Measurements from ENCODE around the gene LINGO3. TPM values are rescaled to one million over a fixed set of nuclear protein-coding genes. Genes with fewer than 3 reads are reported as not detected.

The LINGO3 gene
- total RNA-seq, 1 donor from 2014 or later = not detected

DNA sequence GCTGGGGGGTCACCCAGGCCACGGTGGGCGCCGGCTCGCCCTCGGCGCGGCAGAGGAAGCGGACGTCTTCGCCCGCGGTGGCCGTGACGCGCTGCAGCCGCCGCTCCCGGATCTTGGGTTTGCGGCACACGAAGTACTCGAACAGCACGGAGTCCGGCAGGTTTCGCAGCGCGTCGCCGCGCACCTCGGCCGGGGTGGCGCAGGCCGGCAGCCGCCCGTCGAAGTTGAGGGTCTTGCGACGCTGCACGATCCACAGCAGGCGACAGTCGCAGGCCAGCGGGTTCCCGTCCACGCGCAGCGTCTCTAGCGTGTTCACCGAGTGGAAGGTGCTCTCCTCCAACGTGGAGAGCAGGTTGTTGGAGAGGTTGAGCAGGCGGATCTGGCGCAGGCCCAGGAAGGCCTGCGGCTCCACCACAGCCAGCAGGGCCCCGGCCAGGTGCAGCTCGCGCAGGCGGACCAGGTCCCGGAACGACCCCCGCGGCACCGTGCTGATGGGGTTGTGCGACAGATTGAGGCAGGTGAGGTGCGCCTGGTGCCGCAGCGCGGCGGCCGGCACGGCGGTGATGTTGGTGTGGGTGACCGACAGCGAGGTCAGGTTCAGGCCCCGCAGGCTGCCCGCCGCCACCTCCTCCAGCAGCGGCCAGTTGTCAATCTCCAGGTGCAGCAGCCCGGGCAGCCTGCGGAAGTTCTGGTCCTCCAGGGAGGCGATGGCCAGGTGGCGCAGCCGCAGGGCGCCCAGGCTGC, 17.3 kb downstream of the LINGO3 start:
- no peaks in the 10 kb centered on the region for H3K36me3 ChIP-seq
- intact Hi-C loops (cut with DNase I) = no loop called here
- H3K27me3 ChIP-seq = peaks cover 8% of the 10 kb centered on the region
- H3K27ac ChIP-seq = no peak overlapping the region
- H3K9me3 ChIP-seq = no peaks in the 10 kb centered on the region
- H3K4me3 ChIP-seq = peak overlapping the region; percentile 25 to 27
- H3K4me1 ChIP-seq = peaks cover 39% of the 10 kb centered on the region
- TF ChIP-seq POLR2A (IDR thresholded peaks at IDR 0.05) (no peak), POLR2AphosphoS5 (IDR thresholded peaks at IDR 0.05; ENCODE audit: insufficient read depth in 1 of 2, low read depth in 1 of 2) (no peak)
- TF ChIP-seq, protein P1, sequence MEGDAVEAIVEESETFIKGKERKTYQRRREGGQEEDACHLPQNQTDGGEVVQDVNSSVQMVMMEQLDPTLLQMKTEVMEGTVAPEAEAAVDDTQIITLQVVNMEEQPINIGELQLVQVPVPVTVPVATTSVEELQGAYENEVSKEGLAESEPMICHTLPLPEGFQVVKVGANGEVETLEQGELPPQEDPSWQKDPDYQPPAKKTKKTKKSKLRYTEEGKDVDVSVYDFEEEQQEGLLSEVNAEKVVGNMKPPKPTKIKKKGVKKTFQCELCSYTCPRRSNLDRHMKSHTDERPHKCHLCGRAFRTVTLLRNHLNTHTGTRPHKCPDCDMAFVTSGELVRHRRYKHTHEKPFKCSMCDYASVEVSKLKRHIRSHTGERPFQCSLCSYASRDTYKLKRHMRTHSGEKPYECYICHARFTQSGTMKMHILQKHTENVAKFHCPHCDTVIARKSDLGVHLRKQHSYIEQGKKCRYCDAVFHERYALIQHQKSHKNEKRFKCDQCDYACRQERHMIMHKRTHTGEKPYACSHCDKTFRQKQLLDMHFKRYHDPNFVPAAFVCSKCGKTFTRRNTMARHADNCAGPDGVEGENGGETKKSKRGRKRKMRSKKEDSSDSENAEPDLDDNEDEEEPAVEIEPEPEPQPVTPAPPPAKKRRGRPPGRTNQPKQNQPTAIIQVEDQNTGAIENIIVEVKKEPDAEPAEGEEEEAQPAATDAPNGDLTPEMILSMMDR (IDR thresholded peaks at IDR 0.05) = no peak
- no peak for DNase-seq (ENCODE audit: extremely low spot score in 2 of 2)

DNA sequence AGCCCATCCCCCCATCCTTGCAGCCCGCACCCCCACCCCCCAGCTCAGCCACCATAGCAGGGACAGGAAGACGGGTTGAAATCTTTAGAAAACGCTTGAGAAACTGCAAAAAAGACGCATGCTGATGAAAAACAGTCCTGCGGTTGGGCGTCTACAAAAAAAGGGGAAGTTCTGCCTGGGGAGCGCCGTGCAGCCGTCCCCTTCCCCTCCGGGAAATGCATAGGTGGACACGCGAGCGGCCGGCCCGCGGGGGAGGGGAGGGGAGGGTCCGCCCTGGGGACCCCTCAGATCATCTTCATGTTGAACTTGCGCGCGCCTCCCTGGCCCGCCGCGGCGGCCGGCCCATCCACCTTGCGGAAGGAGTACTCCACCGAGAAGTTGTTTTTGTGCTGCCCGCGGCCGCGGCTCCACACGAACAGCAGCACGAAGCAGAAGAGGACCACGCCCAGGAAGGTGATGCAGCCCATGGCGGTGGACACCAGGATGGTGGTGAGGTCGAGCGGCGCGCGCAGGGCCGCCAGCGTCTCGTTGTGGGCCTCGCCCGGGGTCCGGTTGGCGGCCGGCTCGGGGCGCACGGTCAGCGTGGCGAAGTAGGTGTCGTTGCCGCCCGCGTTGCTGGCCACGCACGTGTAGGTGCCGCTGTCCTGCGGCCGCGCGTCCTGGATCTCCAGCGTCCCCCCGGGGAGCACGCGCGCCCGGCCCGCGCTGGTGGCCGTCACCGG, 18.1 kb downstream of the LINGO3 start:
- H3K36me3 ChIP-seq = no peaks in the 10 kb centered on the region
- H3K27me3 ChIP-seq = peaks cover 8% of the 10 kb centered on the region
- peak overlapping the region; percentile 25 to 27 for H3K4me3 ChIP-seq
- H3K4me1 ChIP-seq = peaks cover 33% of the 10 kb centered on the region
- intact Hi-C loops (cut with DNase I) = no loop called here
- H3K27ac ChIP-seq = no peak overlapping the region
- DNase-seq (ENCODE audit: extremely low spot score in 2 of 2) = no peak
- TF ChIP-seq POLR2AphosphoS5 (IDR thresholded peaks at IDR 0.05; ENCODE audit: insufficient read depth in 1 of 2, low read depth in 1 of 2) (no peak), POLR2A (IDR thresholded peaks at IDR 0.05) (no peak)
- TF ChIP-seq, protein P1 (IDR thresholded peaks at IDR 0.05) = no peak
- no peaks in the 10 kb centered on the region for H3K9me3 ChIP-seq

DNA sequence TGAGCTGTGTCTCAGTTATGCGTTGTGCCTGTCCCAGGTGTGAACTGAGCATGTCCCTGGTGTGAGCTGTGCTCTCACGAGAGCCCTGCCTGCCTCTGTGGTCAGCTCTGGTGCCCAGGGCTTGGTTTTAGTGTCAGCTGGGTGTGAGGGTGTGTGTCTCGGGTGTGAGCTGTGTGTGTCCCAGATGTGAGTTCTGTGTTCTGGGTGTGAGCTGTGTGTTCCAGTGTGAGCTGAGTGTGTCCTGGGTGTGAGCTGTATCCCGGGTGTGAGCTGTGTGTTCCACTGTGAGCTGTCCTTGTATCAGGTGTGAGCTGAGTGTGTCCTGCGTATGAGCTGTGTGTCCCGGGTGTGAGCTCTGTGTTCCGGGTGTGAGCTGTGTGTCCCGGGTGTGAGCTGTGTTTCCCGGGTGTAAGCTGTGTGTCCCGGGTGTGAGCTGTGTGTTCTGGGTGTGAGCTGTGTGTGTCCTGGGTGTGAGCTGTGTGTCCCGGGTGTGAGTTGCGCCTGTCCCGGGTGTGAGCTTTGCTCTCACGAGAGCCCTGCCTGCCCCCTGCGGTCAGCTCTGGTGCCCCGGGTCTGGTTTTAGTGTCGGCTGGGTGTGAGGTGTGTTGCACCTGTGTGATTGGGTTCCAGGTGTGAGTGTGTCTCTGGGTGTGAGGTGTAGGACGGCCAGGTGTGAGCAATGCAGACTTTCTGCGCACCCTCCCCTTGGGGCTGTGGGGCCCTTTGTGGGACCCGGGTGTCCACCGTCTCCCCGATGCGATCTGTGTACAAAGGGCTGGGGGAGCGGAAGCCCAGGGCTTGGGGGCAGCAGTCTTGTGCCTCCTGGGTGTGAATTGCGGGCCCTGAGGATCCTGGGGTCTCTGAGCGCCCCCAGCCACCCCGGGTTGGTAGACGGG, 18.9 kb downstream of the LINGO3 start:
- H3K4me1 ChIP-seq = peaks cover 24% of the 10 kb centered on the region
- H3K27ac ChIP-seq = no peak overlapping the region
- H3K27me3 ChIP-seq = peaks cover 8% of the 10 kb centered on the region
- no peaks in the 10 kb centered on the region for H3K9me3 ChIP-seq
- H3K36me3 ChIP-seq = no peaks in the 10 kb centered on the region
- no peak overlapping the region for H3K4me3 ChIP-seq
- no peak for DNase-seq (ENCODE audit: extremely low spot score in 2 of 2)
- TF ChIP-seq, protein P1 (IDR thresholded peaks at IDR 0.05) = no peak
- TF ChIP-seq POLR2A (IDR thresholded peaks at IDR 0.05) (no peak), POLR2AphosphoS5 (IDR thresholded peaks at IDR 0.05; ENCODE audit: insufficient read depth in 1 of 2, low read depth in 1 of 2) (no peak)
- intact Hi-C loops (cut with DNase I) = no loop called here

DNA sequence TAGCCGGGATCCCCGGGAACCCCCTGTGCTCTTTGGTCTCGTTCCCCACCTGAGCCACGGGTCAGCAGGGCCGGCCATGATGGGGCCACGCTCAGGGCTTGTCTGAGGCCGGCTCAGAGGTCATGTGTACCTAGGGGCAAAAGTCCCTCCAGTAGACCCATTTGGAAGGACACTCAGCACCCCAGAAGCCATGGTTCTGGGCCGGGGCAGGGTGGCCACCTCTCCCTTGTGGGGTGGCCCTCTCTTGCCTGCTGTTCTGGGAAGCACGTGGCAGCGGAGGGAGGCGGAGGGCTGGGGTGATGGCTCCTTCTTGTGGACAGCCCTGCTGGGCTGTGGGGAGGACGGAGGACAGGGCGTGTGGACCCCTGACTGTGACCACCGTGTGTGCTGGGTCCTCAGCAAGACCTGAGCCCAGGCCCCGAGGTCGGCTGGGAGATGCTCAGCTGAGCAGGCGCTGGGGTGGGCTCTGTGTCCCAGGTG, 19.6 kb downstream of the LINGO3 start:
- Histone ChIP-seq H3K4me1 (peaks cover 22% of the 10 kb centered on the region), H3K36me3 (no peaks in the 10 kb centered on the region), H3K4me3 (no peak overlapping the region), H3K27ac (no peak overlapping the region), H3K27me3 (peaks cover 8% of the 10 kb centered on the region), H3K9me3 (no peaks in the 10 kb centered on the region)
- intact Hi-C loops (cut with DNase I) = no loop called here
- TF ChIP-seq POLR2AphosphoS5 (IDR thresholded peaks at IDR 0.05; ENCODE audit: insufficient read depth in 1 of 2, low read depth in 1 of 2) (no peak), POLR2A (IDR thresholded peaks at IDR 0.05) (no peak)
- TF ChIP-seq, protein P1 (IDR thresholded peaks at IDR 0.05) = no peak
- no peak for DNase-seq (ENCODE audit: extremely low spot score in 2 of 2)
